IMR-90 (cell line): Measurements from ENCODE around the gene SYNGR2.

Experiments used
- CEBPB ChIP-seq: IDR thresholded peaks from 2 replicates; pipeline ENCODE4 v1.6.1; 2012; ENCODE audit warnings: low read depth, low read length, improper control_type of control experiment
- CTCF ChIP-seq: conservative IDR thresholded peaks from 2 replicates; pipeline ENCODE4 v1.5.1; 2012; ENCODE audit warnings: mild to moderate bottlenecking, low read depth, low read length, improper control_type of control experiment
- MAFK ChIP-seq: IDR thresholded peaks from 2 replicates; pipeline ENCODE4 v1.6.1; 2012; ENCODE audit warnings: low read depth, low read length, improper control_type of control experiment
- POLR2A ChIP-seq: IDR thresholded peaks from 2 replicates; pipeline ENCODE4 v1.6.1; 2012; ENCODE audit warnings: mild to moderate bottlenecking, low read depth, low read length
- RCOR1 ChIP-seq: IDR thresholded peaks from 2 replicates; pipeline ENCODE4 v1.6.1; 2012; ENCODE audit warnings: mild to moderate bottlenecking, low read length, improper control_type of control experiment; ENCODE audit not compliant: insufficient replicate concordance
- USF2 ChIP-seq: fragments of 150-350 bp; IDR thresholded peaks from 2 replicates; pipeline ENCODE4 v1.6.1; 2017; ENCODE audit warnings: mild to moderate bottlenecking, antibody characterized with exemption, low read length, low read depth

GRCh38 chr17:78125138-78125913, 43.1 kb upstream of the SYNGR2 start:
- TF ChIP-seq CEBPB (no peak), RCOR1 (no peak), CTCF (no peak), POLR2A (no peak), MAFK (no peak), USF2 (no peak)
